Measurements from ENCODE around the gene ATXN3.

The ATXN3 gene

DNA sequence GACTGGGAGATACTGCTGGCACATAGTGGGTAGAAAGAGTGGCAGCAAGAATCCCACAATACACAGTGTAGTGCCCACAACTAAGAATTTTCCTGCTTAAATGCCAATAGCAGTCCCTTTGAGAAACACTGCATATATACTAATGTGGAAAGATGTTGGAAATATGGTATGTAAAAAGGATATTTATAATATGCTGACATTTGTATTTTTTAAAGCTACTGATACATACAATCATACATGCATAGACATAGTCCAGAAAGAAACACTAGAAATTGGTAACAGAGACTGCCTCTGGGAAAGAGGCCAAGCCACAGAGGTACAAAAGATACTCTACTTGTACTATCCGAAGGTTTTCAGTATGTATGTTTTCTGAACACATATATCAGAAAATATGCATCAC lies 96.8 kb downstream of the ATXN3 start:
- CTCF ChIA-PET, result interaction anchor here (0.7 to 0.9 kb wide), 2 partner anchors 12 to 84 kb away, joined by 3 read pairs; no protein-coding TSS in a partner anchor
- H3K36me3 ChIP-seq (ENCODE audit: control insufficient read depth in 2 of 2, insufficient read depth in 1 of 2, low read length in 2 of 2), result peaks cover 46 to 56% of the 10 kb centered on the region in 2 experiments
- POLR2A ChIA-PET, result no interaction called here
- no peaks in the 10 kb centered on the region for H3K4me1 ChIP-seq (ENCODE audit: control insufficient read depth, insufficient read depth, low read length)
- no peak overlapping the region for H3K4me3 ChIP-seq (ENCODE audit: low read depth, low read length)
- H3K9me3 ChIP-seq (ENCODE audit: control insufficient read depth, insufficient read depth, low read depth, low read length), result no peaks in the 10 kb centered on the region
- TF ChIP-seq ZNF701 (tag by site-specific recombination; IDR thresholded peaks at IDR 0.05) (no peak), ZNF776 (tag by site-specific recombination; IDR thresholded peaks at IDR 0.05; ENCODE audit: borderline replicate concordance) (no peak), ZNF239 (tag by site-specific recombination; IDR thresholded peaks at IDR 0.05) (no peak), ZNF677 (tag by site-specific recombination; IDR thresholded peaks at IDR 0.05) (no peak), YY2 (tag by site-specific recombination; IDR thresholded peaks at IDR 0.05) (no peak), ZNF777 (tag by site-specific recombination; IDR thresholded peaks at IDR 0.05; ENCODE audit: borderline replicate concordance) (no peak), ZNF561 (tag by site-specific recombination; IDR thresholded peaks at IDR 0.05; ENCODE audit: borderline replicate concordance) (no peak), ZBTB48 (tag by site-specific recombination; IDR thresholded peaks at IDR 0.05) (no peak), ZNF23 (tag by site-specific recombination; IDR thresholded peaks at IDR 0.05; ENCODE audit: borderline replicate concordance) (no peak), ZNF600 (tag by site-specific recombination; IDR thresholded peaks at IDR 0.05) (no peak), ZSCAN16 (tag by site-specific recombination; IDR thresholded peaks at IDR 0.05) (no peak)
- no peak overlapping the region for H3K27ac ChIP-seq (ENCODE audit: extremely low read depth, low read depth, low read length)
